ENCODE results near the gene CDRT4.

Gene CDRT4

GRCh38 chr17:15502369-15503112 is 35.1 kb upstream of the CDRT4 start:
- H3K4me3 ChIP-seq (ENCODE audit: low read depth, low read length): peak overlapping the region; percentile 1
- peak; percentile 85 for DNase-seq (ENCODE audit: low read depth)

GRCh38 chr17:15501793-15502192 is 34.4 kb upstream of the CDRT4 start:
- no peak for DNase-seq (ENCODE audit: low read depth)
- no peak for TF ChIP-seq CTCF (conservative IDR thresholded peaks at IDR 0.05; ENCODE audit: low read depth, low read length)
- no peak overlapping the region for H3K4me3 ChIP-seq (ENCODE audit: low read depth, low read length)

More at GRCh38 chr17:15502369-15503112, 35.1 kb upstream of the CDRT4 start:
- TF ChIP-seq CTCF (conservative IDR thresholded peaks at IDR 0.05; ENCODE audit: low read depth, low read length): peak; percentile 94

GRCh38 chr17:15501282-15501681 is 33.9 kb upstream of the CDRT4 start:
- DNase-seq (ENCODE audit: low read depth): no peak
- H3K4me3 ChIP-seq (ENCODE audit: low read depth, low read length): no peak overlapping the region
- TF ChIP-seq CTCF (conservative IDR thresholded peaks at IDR 0.05; ENCODE audit: low read depth, low read length): no peak

- H3K4me3 ChIP-seq (ENCODE audit: low read depth, low read length): no peak overlapping the region
- peak; percentile 39 for DNase-seq (ENCODE audit: low read depth)
- TF ChIP-seq CTCF (conservative IDR thresholded peaks at IDR 0.05; ENCODE audit: low read depth, low read length): no peak
These were observed 30.7 kb upstream of the CDRT4 start for GRCh38 chr17:15498107-15498506.

DNA sequence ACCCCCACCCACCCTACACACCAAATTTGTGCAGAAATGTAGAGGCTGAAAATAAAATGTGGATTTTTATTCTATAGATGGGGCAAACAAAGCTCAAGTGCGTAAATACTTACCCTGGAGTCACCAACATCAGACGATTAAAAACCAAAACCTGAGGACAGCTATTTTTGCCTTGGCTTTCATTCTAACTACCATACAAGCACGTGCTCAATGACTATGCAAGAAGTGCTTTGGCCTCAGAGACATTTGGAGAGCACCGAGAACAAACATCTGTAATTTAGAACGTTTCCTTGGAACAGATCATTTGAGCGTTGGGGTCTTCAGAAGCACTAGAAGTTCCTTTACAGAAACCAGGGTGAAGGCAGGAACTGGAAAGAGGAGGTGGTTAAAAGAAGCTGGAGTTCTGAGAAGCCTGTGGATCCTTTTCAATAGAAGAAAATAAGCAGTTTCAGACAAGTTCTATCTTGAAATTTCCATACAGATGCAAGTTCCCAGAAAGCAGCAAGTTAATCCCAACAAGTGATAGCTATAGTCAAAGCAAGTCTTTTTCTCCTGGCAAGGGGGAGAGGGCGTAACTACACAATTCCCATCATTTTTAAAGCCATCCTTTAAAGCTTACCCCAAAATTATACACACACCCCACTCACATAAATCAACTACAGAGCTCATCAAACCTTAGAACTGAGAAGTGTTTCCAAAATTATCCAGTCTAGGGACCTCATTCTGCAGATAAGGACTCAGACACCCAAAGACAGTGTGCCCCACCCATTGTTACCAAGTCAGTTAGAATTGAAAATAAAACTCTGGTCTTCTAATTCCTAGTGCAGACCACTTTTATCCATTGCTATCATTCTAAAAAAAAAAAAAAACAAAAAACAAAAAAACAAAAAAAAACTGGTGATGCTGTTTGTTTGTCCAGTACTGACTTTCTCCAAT is 29.6 kb upstream of the CDRT4 start:
- no peak for TF ChIP-seq CTCF (conservative IDR thresholded peaks at IDR 0.05; ENCODE audit: low read depth, low read length)
- no peak overlapping the region for H3K4me3 ChIP-seq (ENCODE audit: low read depth, low read length)
- DNase-seq (ENCODE audit: low read depth): no peak

DNA sequence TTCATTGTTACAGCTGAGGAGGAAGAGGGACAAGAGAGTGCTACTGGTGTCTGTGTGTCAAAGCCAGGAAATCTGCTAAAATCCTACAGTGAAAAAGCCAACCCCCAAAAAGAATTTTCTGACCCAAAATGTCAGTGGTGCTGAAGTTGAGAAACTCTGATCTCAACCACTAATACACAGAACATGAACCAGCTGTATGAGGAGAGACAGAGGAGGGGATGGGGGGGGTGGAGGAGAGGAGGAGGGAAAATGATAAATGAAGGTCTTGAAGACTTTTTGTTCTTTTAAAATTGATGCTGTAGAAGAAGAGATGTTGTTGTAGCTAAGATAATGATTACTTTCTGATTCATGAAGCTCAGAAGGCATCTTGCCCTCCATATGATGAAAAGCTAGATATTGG is 27.4 kb upstream of the CDRT4 start:
- no peak overlapping the region for H3K4me3 ChIP-seq (ENCODE audit: low read depth, low read length)
- TF ChIP-seq CTCF (conservative IDR thresholded peaks at IDR 0.05; ENCODE audit: low read depth, low read length): no peak
- DNase-seq (ENCODE audit: low read depth): no peak
